A549 treated with GW870086 at 1 μM for 4 hours (cell line): ENCODE results near the gene UBL4B. TPM values are rescaled to one million over a fixed set of nuclear protein-coding genes. Genes with fewer than 3 reads are reported as not detected.

Source experiments
- total RNA-seq: library from RNA; stranded (reverse); fragments of 200-300 nt; extraction: Qiagen RNA extraction; gene quantifications from 5 replicates; pipeline ENCODE4 v1.2.3, GENCODE V29; 2022; ENCODE audit warnings: low read depth

Gene UBL4B, protein sequence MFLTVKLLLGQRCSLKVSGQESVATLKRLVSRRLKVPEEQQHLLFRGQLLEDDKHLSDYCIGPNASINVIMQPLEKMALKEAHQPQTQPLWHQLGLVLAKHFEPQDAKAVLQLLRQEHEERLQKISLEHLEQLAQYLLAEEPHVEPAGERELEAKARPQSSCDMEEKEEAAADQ
- not detected in 5 replicates for total RNA-seq

GRCh38 chr1:110112143-110112542 lies at the start of gene UBL4B:
TSS of gene UBL4B (plus strand) at chr1:110112443. CDS start at chr1:110112535, 92 bp downstream.

DNA sequence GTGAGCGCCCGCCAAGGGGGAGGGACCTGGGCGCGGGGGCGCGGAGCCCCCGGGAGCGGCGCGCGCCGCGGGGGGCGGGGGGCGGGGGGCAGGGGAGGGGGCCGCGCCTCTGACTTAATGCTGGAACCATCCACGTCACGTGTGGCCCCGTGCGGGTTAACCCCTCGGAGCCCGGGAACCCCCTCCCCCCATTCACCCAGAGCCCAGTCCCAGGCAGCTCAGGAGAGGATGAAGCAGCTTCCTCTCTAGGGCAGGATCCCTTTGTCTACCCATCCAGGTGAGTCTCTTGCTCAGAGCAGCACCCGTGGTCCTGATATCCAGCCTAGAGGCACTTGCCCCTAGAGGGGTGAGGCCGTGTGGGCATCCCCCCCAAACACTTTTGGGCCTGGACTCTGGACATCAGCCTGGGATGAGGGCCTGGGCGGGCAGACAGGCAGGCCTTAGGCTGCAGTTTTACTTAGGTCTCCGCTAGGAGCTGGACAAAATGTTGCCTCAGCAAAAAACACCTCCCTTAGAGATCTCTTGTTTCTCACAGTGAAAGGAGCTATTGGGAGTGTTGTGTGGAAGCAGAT lies 41.5 kb upstream of the UBL4B start, which contains the start of gene ALX3:
ALX3 (minus strand) TSS at position 2 of the 572 bp plus-strand sequence. CDS start 60 bp downstream, outside the sequence.

DNA sequence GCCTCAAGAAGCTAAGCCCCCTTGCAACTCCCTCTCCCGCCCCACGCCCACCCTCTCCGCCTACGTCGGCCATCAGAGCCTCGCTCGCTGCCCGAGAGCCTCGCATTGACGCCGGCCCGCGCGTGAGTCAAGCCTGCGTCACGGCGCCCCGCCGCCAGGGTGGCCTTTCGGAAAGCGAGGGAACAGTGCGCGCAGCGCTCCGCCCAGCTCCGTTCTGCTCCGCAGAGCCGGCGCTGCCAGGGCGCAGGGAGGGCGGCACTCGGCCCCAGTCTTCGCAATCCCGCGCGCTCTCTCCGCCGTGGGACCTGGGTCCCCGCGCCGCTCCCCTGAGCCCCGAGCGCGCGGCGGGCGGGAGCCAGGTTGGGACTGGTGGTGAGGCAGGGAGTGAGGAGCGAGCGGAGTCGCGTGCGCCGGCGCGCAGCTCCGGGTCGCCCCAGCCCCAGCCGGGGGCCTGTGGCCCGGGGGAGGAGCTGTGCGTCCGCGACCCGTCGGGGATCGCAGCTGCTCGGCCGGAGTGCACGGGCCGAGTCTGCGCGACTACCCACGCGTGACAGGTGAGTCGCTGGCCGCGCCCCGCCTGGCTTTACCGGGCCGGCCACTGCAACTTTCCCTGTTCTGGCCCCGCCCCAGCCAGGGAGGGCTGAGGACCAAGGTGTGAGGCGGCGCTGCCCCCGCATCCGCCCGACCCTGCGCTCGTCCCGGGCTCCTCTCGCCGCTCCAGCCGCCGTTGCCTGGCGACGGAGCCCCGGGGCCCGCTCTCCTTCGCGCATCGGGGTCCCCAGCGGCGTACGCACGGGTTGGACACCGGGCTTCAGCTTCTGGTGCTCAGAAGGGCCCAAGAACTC lies 38.3 kb downstream of the UBL4B start, which contains the start of gene SLC6A17:
SLC6A17 (plus strand) TSS at position 165 of the 845 bp plus-strand sequence. CDS start 16,436 bp downstream, outside the sequence.

Other genes with a start within 250 kb of the UBL4B start
- 13.6 to 18.1 TPM (median 16.3 TPM) in 5 replicates for gene CSF1, start 201.6 kb upstream of the UBL4B start, total RNA-seq
- 40.9 to 55.3 TPM (median 51.2 TPM) in 5 replicates for gene AHCYL1, start 127.7 kb upstream of the UBL4B start, total RNA-seq
- gene STRIP1, start 77.8 kb upstream of the UBL4B start, total RNA-seq = 10.8 to 14.4 TPM (median 12.4 TPM) in 5 replicates
- not detected in 5 replicates for gene ALX3, start 41.8 kb upstream of the UBL4B start, total RNA-seq
- gene SLC6A17, start 38.1 kb downstream of the UBL4B start, total RNA-seq = 4.1 to 5.5 TPM (median 5.0 TPM) in 5 replicates
- gene KCNC4, start 97.9 kb downstream of the UBL4B start, total RNA-seq = 2.1 to 4.7 TPM (median 4.3 TPM) in 5 replicates
- 7.4 to 10.0 TPM (median 7.9 TPM) in 5 replicates for gene RBM15, start 226.9 kb downstream of the UBL4B start, total RNA-seq